B cell (primary cell): Measurements from ENCODE around the gene MMP24. TPM values are rescaled to one million over a fixed set of nuclear protein-coding genes. Genes with fewer than 3 reads are reported as not detected.

Source experiments
- ATAC-seq: fragments of 200-7000 bp; cut with Tn5 transposase; one replicate; pipeline ENCODE4 v1.10.0; 2021; ENCODE audit warnings: low read depth, mild to moderate bottlenecking, moderate number of reproducible peaks, moderate library complexity
- CTCF ChIA-PET: fragments of 350-600 bp; sonication (Branson Sonifier 250); formaldehyde crosslinking; loops from one replicate; lab custom pipeline; 2021; ENCODE audit warnings: antibody characterized with exemption, inconsistent platforms; lab: Charles Lee
- POLR2A ChIA-PET: fragments of 350-600 bp; sonication (Branson Sonifier 250); formaldehyde crosslinking; loops from one replicate; lab custom pipeline; 2021; ENCODE audit warnings: antibody characterized with exemption; lab: Charles Lee
- DNase-seq: peaks from one replicate; pipeline ENCODE4 v3.0.0; 2013
- H2AFZ ChIP-seq: 2 replicates; pipeline ENCODE4 v1.6.1; 2012; ENCODE audit warnings: mild to moderate bottlenecking, low read depth, low read length; ENCODE audit not compliant: insufficient read depth, poor library complexity, severe bottlenecking
- H3K27ac ChIP-seq, 2 donors: 1 replicate in 1 of 2; 2 replicates in 1 of 2; pipeline ENCODE4 v1.5.1; 2012 to 2013; ENCODE audit warnings: low read length in 2 of 2, mild to moderate bottlenecking in 2 of 2, moderate library complexity in 1 of 2
- H3K27me3 ChIP-seq, 4 experiments: fragments of 200-600 bp in 1 of 4; sonication (generic) in 1 of 4; replicated peaks in 1 of 4; 1 replicate in 2 of 4; 2 replicates in 2 of 4; pipeline versions ENCODE4 v1.6.1 to v1.7.0; 2013 to 2016; ENCODE audit warnings: low read length in 3 of 4, mild to moderate bottlenecking in 2 of 4, mixed read lengths in 1 of 4, moderate library complexity in 1 of 4; ENCODE audit not compliant: insufficient read depth in 4 of 4, control insufficient read depth in 3 of 4; ENCODE audit errors: control extremely low read depth in 1 of 4
- H3K36me3 ChIP-seq, 2 experiments: replicated peaks in 1 of 2; 1 replicate in 1 of 2; 2 replicates in 1 of 2; pipeline versions ENCODE4 v1.6.1 to v1.7.1; 2013; ENCODE audit warnings: low read length in 1 of 2; ENCODE audit not compliant: insufficient read depth in 2 of 2, control insufficient read depth in 1 of 2; ENCODE audit errors: control extremely low read depth in 1 of 2, extremely low read depth in 1 of 2
- H3K4me1 ChIP-seq, 2 donors: fragments of 200-600 bp in 1 of 2; sonication (generic) in 1 of 2; 1 replicate in 1 of 2; 2 replicates in 1 of 2; pipeline versions ENCODE4 v1.5.1 to v1.6.1; 2013 to 2017; ENCODE audit warnings: low read length in 2 of 2; ENCODE audit not compliant: control insufficient read depth in 2 of 2, insufficient read depth in 2 of 2
- H3K4me2 ChIP-seq: replicated peaks from 2 replicates; pipeline ENCODE3; 2012; ENCODE audit warnings: mild to moderate bottlenecking, low read depth, low read length; ENCODE audit not compliant: poor library complexity, severe bottlenecking
- H3K4me3 ChIP-seq, 5 experiments: fragments of 200-600 bp in 1 of 5; sonication (generic) in 1 of 5; 1 replicate in 3 of 5; 2 replicates in 2 of 5; pipeline versions ENCODE4 v1.5.1 to v1.7.0; 2011 to 2016; ENCODE audit warnings: low read length in 4 of 5, mild to moderate bottlenecking in 4 of 5, low read depth in 2 of 5, control low read depth in 1 of 5, moderate library complexity in 1 of 5; ENCODE audit not compliant: insufficient read depth in 1 of 5; ENCODE audit errors: control extremely low read depth in 1 of 5, extremely low read depth in 1 of 5
- H3K79me2 ChIP-seq: fragments of 200-600 bp; sonication (generic); one replicate; pipeline ENCODE4 v1.6.0; 2016; ENCODE audit warnings: low read length; ENCODE audit not compliant: control insufficient read depth, insufficient read depth
- H3K9ac ChIP-seq: fragments of 200-600 bp; sonication (generic); 2 replicates; pipeline ENCODE4 v1.6.1; 2017; ENCODE audit warnings: mild to moderate bottlenecking, low read length, moderate library complexity
- H3K9me3 ChIP-seq, 3 donors: one replicate each; pipeline versions ENCODE4 v1.6.1 to v1.7.1; 2013; ENCODE audit warnings: low read length in 2 of 3; ENCODE audit not compliant: control insufficient read depth in 2 of 3, insufficient read depth in 1 of 3; ENCODE audit errors: control extremely low read depth in 1 of 3
- H4K20me1 ChIP-seq: 2 replicates; pipeline ENCODE4 v1.6.0; 2012; ENCODE audit warnings: mild to moderate bottlenecking, low read length; ENCODE audit not compliant: insufficient read depth, control insufficient read depth, poor library complexity, severe bottlenecking
- H3K27ac Mint-ChIP-seq: one replicate; pipeline ENCODE4 v1.8.0; 2021; ENCODE audit warnings: mixed read lengths
- H3K27me3 Mint-ChIP-seq: one replicate; pipeline ENCODE4 v1.8.0; 2021; ENCODE audit warnings: mixed read lengths
- H3K4me1 Mint-ChIP-seq: one replicate; pipeline ENCODE4 v1.8.0; 2021; ENCODE audit warnings: mixed read lengths
- H3K4me3 Mint-ChIP-seq: one replicate; pipeline ENCODE4 v1.8.0; 2021; ENCODE audit warnings: mixed read lengths
- H3K9me3 Mint-ChIP-seq: one replicate; pipeline ENCODE4 v1.8.0; 2022; ENCODE audit warnings: mixed read lengths; ENCODE audit not compliant: insufficient read depth
- CTCF ChIP-seq: fragments of 200-600 bp; IDR thresholded peaks from one replicate; pipeline ENCODE4 v1.8.0; 2022; ENCODE audit warnings: antibody characterized with exemption, mild to moderate bottlenecking
- EZH2 ChIP-seq: IDR thresholded peaks from 2 replicates; pipeline ENCODE4 v1.6.1; 2012; ENCODE audit warnings: borderline replicate concordance, low read depth, mild to moderate bottlenecking, moderate library complexity, low read length; ENCODE audit not compliant: insufficient read depth, poor library complexity, severe bottlenecking
- WGBS: methylation state at CpG from one replicate; pipeline ENCODE4 v1.1.5; 2013; ENCODE audit warnings: missing lambda C conversion rate; ENCODE audit not compliant: insufficient coverage; 5-methylcytosine and 5-hydroxymethylcytosine counted together
- intact Hi-C: fragments of 100-400 bp; cut with micrococcal nuclease; formaldehyde crosslinking; loops from one replicate; pipeline ENCODE4 v1.10.0; 2022
- polyA plus RNA-seq: library from polyadenylated mRNA; depleted of rRNA; stranded (reverse); fragments of >200 nt; gene quantifications from 2 replicates; pipeline ENCODE4 v1.2.3, GENCODE V29; 2012
- total RNA-seq, 2 donors: library from RNA; stranded (reverse); fragments of 120-200 nt in 1 of 2; gene quantifications; 1 replicate in 1 of 2; 2 replicates in 1 of 2; pipeline versions ENCODE4 v1.2.3 to v1.2.4, GENCODE V29; 2013 to 2022

The MMP24 gene
- total and polyA plus RNA-seq, 2 donors (not counting 1 experiment from before 2014, with no cell fraction given), result not detected

GRCh38 chr20:35238170-35238569, 11.7 kb downstream of the MMP24 start:
- Mint-ChIP-seq H3K9me3 (no peaks in the 10 kb centered on the region), H3K4me3 (no peak overlapping the region), H3K4me1 (no peaks in the 10 kb centered on the region), H3K27me3 (peaks cover 15% of the 10 kb centered on the region), H3K27ac (no peak overlapping the region)
- H3K4me1 ChIP-seq, result no peaks in the 10 kb centered on the region
- peaks cover 0 to 2% of the 10 kb centered on the region in 2 experiments for H3K36me3 ChIP-seq
- ChIA-PET CTCF (interaction anchor here (0.8 kb wide), 1 partner anchor 71 kb away, joined by 3 read pairs; no protein-coding TSS in a partner anchor), POLR2A (no interaction called here)
- no peak for ATAC-seq
- no peaks in the 10 kb centered on the region for H3K79me2 ChIP-seq
- no peak overlapping the region for H2AFZ ChIP-seq
- H3K9ac ChIP-seq, result no peak overlapping the region
- H3K27me3 ChIP-seq, result peaks cover 0 to 8% (median 4%) of the 10 kb centered on the region in 4 experiments
- peaks cover 4% of the 10 kb centered on the region for H4K20me1 ChIP-seq
- no peaks in the 10 kb centered on the region for H3K9me3 ChIP-seq
- intact Hi-C loops, result no loop called here
- 43% methylated on average over 2 of the region's 4 CpGs for WGBS
- DNase-seq, result no peak
- H3K4me3 ChIP-seq, result no peak overlapping the region
- no peak overlapping the region for H3K27ac ChIP-seq
- TF ChIP-seq CTCF (no peak), EZH2 (no peak)
- no peak overlapping the region for H3K4me2 ChIP-seq

GRCh38 chr20:35238735-35239134, 12.2 kb downstream of the MMP24 start:
- DNase-seq (no peak), ATAC-seq (no peak)
- H3K4me2 ChIP-seq, result no peak overlapping the region
- H2AFZ ChIP-seq, result no peak overlapping the region
- POLR2A ChIA-PET, result no interaction called here
- no peaks in the 10 kb centered on the region for H3K4me1 ChIP-seq
- no peaks in the 10 kb centered on the region for H3K79me2 ChIP-seq
- 76% methylated on average over 2 of the region's 5 CpGs for whole genome bisulfite sequencing
- H3K4me1 Mint-ChIP-seq, result no peaks in the 10 kb centered on the region
- peaks cover 0 to 2% of the 10 kb centered on the region in 2 experiments for H3K36me3 ChIP-seq
- no peak overlapping the region for H3K4me3 Mint-ChIP-seq
- no peaks in the 10 kb centered on the region for H3K9me3 ChIP-seq
- CTCF ChIA-PET, result no interaction called here
- H3K27me3 ChIP-seq, result peaks cover 0 to 7% (median 3%) of the 10 kb centered on the region in 4 experiments
- H4K20me1 ChIP-seq, result peaks cover 4% of the 10 kb centered on the region
- no peak overlapping the region for H3K4me3 ChIP-seq
- H3K27ac Mint-ChIP-seq, result no peak overlapping the region
- H3K9ac ChIP-seq, result no peak overlapping the region
- TF ChIP-seq EZH2 (no peak), CTCF (no peak)
- no peak overlapping the region for H3K27ac ChIP-seq
- no peaks in the 10 kb centered on the region for H3K9me3 Mint-ChIP-seq
- intact Hi-C loops, result no loop called here
- peaks cover 15% of the 10 kb centered on the region for H3K27me3 Mint-ChIP-seq
